H9 (cell line): Measurements from ENCODE around the gene ATM. TPM values are rescaled to one million over a fixed set of nuclear protein-coding genes. Genes with fewer than 3 reads are reported as not detected.

ENCODE experiments used
- DNase-seq: peaks from one replicate; pipeline ENCODE4 v3.0.0-alpha.2; 2017
- H2AFZ ChIP-seq: one replicate; pipeline ENCODE4 v1.6.1; 2013; ENCODE audit warnings: mild to moderate bottlenecking, low read length, control low read depth, moderate library complexity
- H2AK5ac ChIP-seq: 2 replicates; pipeline ENCODE4 v1.6.1; 2013; ENCODE audit warnings: low read length, control low read depth, mixed read lengths; ENCODE audit not compliant: insufficient read length
- H2BK120ac ChIP-seq: one replicate; pipeline ENCODE4 v1.6.1; 2013; ENCODE audit warnings: low read depth, mild to moderate bottlenecking, low read length, control low read depth, inconsistent platforms; ENCODE audit not compliant: poor library complexity, severe bottlenecking
- H2BK12ac ChIP-seq: 2 replicates; pipeline ENCODE4 v1.6.1; 2013; ENCODE audit warnings: low read length, control low read depth, mixed read lengths, low read depth; ENCODE audit not compliant: insufficient read length
- H2BK15ac ChIP-seq: 2 replicates; pipeline ENCODE4 v1.6.1; 2013; ENCODE audit warnings: low read depth, low read length, control low read depth
- H2BK20ac ChIP-seq: one replicate; pipeline ENCODE4 v1.6.1; 2013; ENCODE audit warnings: low read depth, mild to moderate bottlenecking, low read length, control low read depth, inconsistent platforms; ENCODE audit not compliant: poor library complexity, severe bottlenecking
- H2BK5ac ChIP-seq: 2 replicates; pipeline ENCODE4 v1.6.1; 2013; ENCODE audit warnings: low read length, control low read depth, mixed read lengths; ENCODE audit not compliant: insufficient read length
- H3K14ac ChIP-seq: 2 replicates; pipeline ENCODE4 v1.6.1; 2013; ENCODE audit warnings: low read length, control low read depth; ENCODE audit not compliant: insufficient read depth
- H3K18ac ChIP-seq: 2 replicates; pipeline ENCODE4 v1.6.1; 2013; ENCODE audit warnings: low read depth, mild to moderate bottlenecking, mixed read lengths, low read length, control low read depth; ENCODE audit not compliant: insufficient read length
- H3K23ac ChIP-seq: 2 replicates; pipeline ENCODE4 v1.6.1; 2013; ENCODE audit warnings: low read length, control low read depth, mixed read lengths, low read depth; ENCODE audit not compliant: insufficient read length
- H3K23me2 ChIP-seq: 2 replicates; pipeline ENCODE4 v1.6.1; 2013; ENCODE audit warnings: low read depth, mild to moderate bottlenecking, mixed read lengths, low read length, control low read depth; ENCODE audit not compliant: insufficient read length, poor library complexity, severe bottlenecking
- H3K27ac ChIP-seq: 2 replicates; pipeline ENCODE4 v1.5.1; 2013; ENCODE audit warnings: low read length, control low read depth, mixed read lengths, low read depth; ENCODE audit not compliant: insufficient read length
- H3K27me3 ChIP-seq: 2 replicates; pipeline ENCODE4 v1.6.1; 2013; ENCODE audit warnings: low read length, control low read depth, inconsistent platforms; ENCODE audit not compliant: insufficient read depth
- H3K4ac ChIP-seq: 2 replicates; pipeline ENCODE4 v1.6.1; 2013; ENCODE audit warnings: low read depth, mild to moderate bottlenecking, control low read depth, inconsistent platforms, low read length, moderate library complexity
- H3K4me1 ChIP-seq: 2 replicates; pipeline ENCODE4 v1.6.1; 2013; ENCODE audit warnings: low read length, control low read depth, inconsistent platforms; ENCODE audit not compliant: insufficient read depth
- H3K4me2 ChIP-seq: 2 replicates; pipeline ENCODE4 v1.6.1; 2013; ENCODE audit warnings: low read length, control low read depth, mixed read lengths; ENCODE audit not compliant: insufficient read length, insufficient read depth
- H3K56ac ChIP-seq: 2 replicates; pipeline ENCODE4 v1.6.1; 2013; ENCODE audit warnings: low read depth, mild to moderate bottlenecking, mixed read lengths, low read length, control low read depth; ENCODE audit not compliant: insufficient read length
- H3K79me1 ChIP-seq: 2 replicates; pipeline ENCODE4 v1.6.1; 2013; ENCODE audit warnings: low read depth, mild to moderate bottlenecking, moderate library complexity, low read length, control low read depth, inconsistent platforms; ENCODE audit not compliant: insufficient read depth, poor library complexity, severe bottlenecking
- H3K79me2 ChIP-seq: 2 replicates; pipeline ENCODE4 v1.6.1; 2013; ENCODE audit warnings: low read length, control low read depth, inconsistent platforms; ENCODE audit not compliant: insufficient read depth
- H3K9ac ChIP-seq: 2 replicates; pipeline ENCODE4 v1.6.1; 2013; ENCODE audit warnings: low read length, control low read depth, mixed read lengths; ENCODE audit not compliant: insufficient read length; ENCODE audit errors: extremely low read depth
- H3K9me3 ChIP-seq: one replicate; pipeline ENCODE4 v1.6.1; 2013; ENCODE audit warnings: low read depth, low read length, inconsistent platforms; ENCODE audit not compliant: control insufficient read depth
- H3T11ph ChIP-seq: one replicate; pipeline ENCODE4 v1.6.1; 2013; ENCODE audit warnings: mild to moderate bottlenecking, low read length, control low read depth, inconsistent platforms
- H4K20me1 ChIP-seq: one replicate; pipeline ENCODE4 v1.6.1; 2013; ENCODE audit not compliant: control insufficient read depth, insufficient read length, insufficient read depth
- H4K5ac ChIP-seq: 2 replicates; pipeline ENCODE4 v1.6.1; 2013; ENCODE audit warnings: low read depth, mild to moderate bottlenecking, mixed read lengths, low read length, control low read depth; ENCODE audit not compliant: insufficient read length
- H4K8ac ChIP-seq: replicated peaks from 2 replicates; pipeline ENCODE4 v1.6.1; 2013; ENCODE audit warnings: low read length, control low read depth, mixed read lengths, low read depth; ENCODE audit not compliant: insufficient read length
- H4K91ac ChIP-seq: 2 replicates; pipeline ENCODE4 v1.6.1; 2013; ENCODE audit warnings: low read depth, mild to moderate bottlenecking, moderate library complexity, mixed read lengths, low read length, control low read depth; ENCODE audit not compliant: insufficient read length
- H3K27ac Mint-ChIP-seq, 3 experiments: 2 replicates in 2 of 3; 3 replicates in 1 of 3; pipeline ENCODE4 v1.8.0; 2020 to 2021; ENCODE audit warnings: mixed read lengths in 3 of 3, mild to moderate bottlenecking in 1 of 3, moderate library complexity in 1 of 3
- H3K27me3 Mint-ChIP-seq: 2 replicates; pipeline ENCODE4 v1.8.0; 2021; ENCODE audit warnings: low read depth, mild to moderate bottlenecking, moderate library complexity, mixed read lengths
- H3K36me3 Mint-ChIP-seq, 3 experiments: 2 replicates in 2 of 3; 3 replicates in 1 of 3; pipeline ENCODE4 v1.8.0; 2020 to 2021; ENCODE audit warnings: low read depth in 3 of 3, mixed read lengths in 3 of 3; ENCODE audit not compliant: insufficient read depth in 1 of 3
- H3K4me1 Mint-ChIP-seq, 2 experiments: 2 replicates each; pipeline ENCODE4 v1.8.0; 2020; ENCODE audit warnings: mixed read lengths in 2 of 2
- H3K4me3 Mint-ChIP-seq, 2 experiments: 2 replicates in 1 of 2; 3 replicates in 1 of 2; pipeline ENCODE4 v1.8.0; 2020 to 2021; ENCODE audit warnings: mild to moderate bottlenecking in 2 of 2, mixed read lengths in 2 of 2, moderate library complexity in 1 of 2
- H3K9me3 Mint-ChIP-seq, 2 experiments: 2 replicates in 1 of 2; 3 replicates in 1 of 2; pipeline ENCODE4 v1.8.0; 2020; ENCODE audit warnings: mild to moderate bottlenecking in 2 of 2, mixed read lengths in 2 of 2, moderate library complexity in 1 of 2
- WGBS: extraction: QIAGEN DNeasy Blood & Tissue Kit; methylation state at CpG from one replicate; pipeline ENCODE4 v1.1.7; 2013; ENCODE audit warnings: missing lambda C conversion rate, low lambda C conversion rate, mixed read lengths; ENCODE audit not compliant: insufficient read length; ENCODE audit errors: extremely low coverage; 5-methylcytosine and 5-hydroxymethylcytosine counted together
- total RNA-seq: library from RNA; stranded (reverse); gene quantifications from 2 replicates; pipeline ENCODE4 v1.2.1, GENCODE V29; 2021
- TF ChIP-seq, protein P1 (sequence below): fragments of 200-600 bp; sonication (generic); conservative IDR thresholded peaks from 3 replicates; pipeline ENCODE4 v1.8.0; 2021; ENCODE audit warnings: antibody characterized with exemption, mild to moderate bottlenecking

Gene ATM
- total RNA-seq, 1 experiment from 2014 or later = 58.9 TPM

DNA sequence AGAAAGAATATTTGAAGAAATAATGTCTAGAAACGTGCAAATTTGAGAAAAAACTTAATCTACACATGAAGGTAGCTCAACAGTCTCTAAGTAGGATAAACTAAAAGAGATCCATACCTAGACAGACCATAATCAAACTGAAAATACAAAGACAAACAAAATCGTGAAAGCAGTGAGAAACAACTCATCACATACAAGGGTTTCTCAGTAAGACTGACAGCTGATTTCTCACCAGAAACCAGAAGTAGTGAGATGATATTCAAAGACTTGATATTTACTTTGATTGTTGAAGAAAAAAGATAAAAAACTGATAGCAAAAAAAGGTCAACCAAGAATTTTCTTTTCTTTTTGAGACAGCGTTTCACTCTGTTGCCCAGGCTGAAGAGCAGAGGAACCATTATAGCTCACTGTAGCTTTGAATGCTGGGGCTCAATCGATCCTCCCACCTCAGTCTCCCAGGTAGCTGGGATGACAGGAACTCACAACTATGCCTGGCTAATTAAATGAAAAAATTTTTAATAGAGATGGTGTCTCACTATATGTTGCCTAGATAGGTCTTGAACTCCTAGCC lies 17.9 kb upstream of the ATM start:
- Histone ChIP-seq H3T11ph (no peak overlapping the region), H3K9me3 (no peaks in the 10 kb centered on the region), H3K79me1 (no peaks in the 10 kb centered on the region), H3K9ac (no peak overlapping the region), H2BK120ac (no peak overlapping the region), H2BK12ac (no peak overlapping the region), H4K5ac (no peak overlapping the region), H3K23ac (no peak overlapping the region), H2BK20ac (no peak overlapping the region), H4K8ac (no peak overlapping the region), H3K4me1 (peaks cover 6% of the 10 kb centered on the region; the same call in 1 of the 2 replicates), H3K79me2 (no peaks in the 10 kb centered on the region; the same call in 1 of the 2 replicates), H2AK5ac (no peak overlapping the region), H3K23me2 (no peaks in the 10 kb centered on the region), H4K20me1 (no peaks in the 10 kb centered on the region), H3K56ac (no peak overlapping the region), H3K18ac (no peak overlapping the region), H4K91ac (no peak overlapping the region), H3K27ac (no peak overlapping the region), H3K27me3 (no peaks in the 10 kb centered on the region), H3K4me2 (no peak overlapping the region), H3K14ac (no peak overlapping the region), H2BK15ac (no peak overlapping the region), H3K4ac (no peak overlapping the region), H2BK5ac (no peak overlapping the region), H2AFZ (no peak overlapping the region)
- Mint-ChIP-seq H3K36me3 (peaks cover 47 to 64% (median 63%) of the 10 kb centered on the region in 3 experiments), H3K27ac (no peak overlapping the region), H3K4me3 (no peak overlapping the region), H3K4me1 (peaks cover 17 to 20% of the 10 kb centered on the region in 2 experiments), H3K9me3 (peaks cover 3 to 18% of the 10 kb centered on the region in 2 experiments), H3K27me3 (no peaks in the 10 kb centered on the region)
- TF ChIP-seq, protein P1, sequence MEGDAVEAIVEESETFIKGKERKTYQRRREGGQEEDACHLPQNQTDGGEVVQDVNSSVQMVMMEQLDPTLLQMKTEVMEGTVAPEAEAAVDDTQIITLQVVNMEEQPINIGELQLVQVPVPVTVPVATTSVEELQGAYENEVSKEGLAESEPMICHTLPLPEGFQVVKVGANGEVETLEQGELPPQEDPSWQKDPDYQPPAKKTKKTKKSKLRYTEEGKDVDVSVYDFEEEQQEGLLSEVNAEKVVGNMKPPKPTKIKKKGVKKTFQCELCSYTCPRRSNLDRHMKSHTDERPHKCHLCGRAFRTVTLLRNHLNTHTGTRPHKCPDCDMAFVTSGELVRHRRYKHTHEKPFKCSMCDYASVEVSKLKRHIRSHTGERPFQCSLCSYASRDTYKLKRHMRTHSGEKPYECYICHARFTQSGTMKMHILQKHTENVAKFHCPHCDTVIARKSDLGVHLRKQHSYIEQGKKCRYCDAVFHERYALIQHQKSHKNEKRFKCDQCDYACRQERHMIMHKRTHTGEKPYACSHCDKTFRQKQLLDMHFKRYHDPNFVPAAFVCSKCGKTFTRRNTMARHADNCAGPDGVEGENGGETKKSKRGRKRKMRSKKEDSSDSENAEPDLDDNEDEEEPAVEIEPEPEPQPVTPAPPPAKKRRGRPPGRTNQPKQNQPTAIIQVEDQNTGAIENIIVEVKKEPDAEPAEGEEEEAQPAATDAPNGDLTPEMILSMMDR = no peak
- no CpG with 5 or more reads among the region's 4 CpGs for WGBS
- no peak for DNase-seq
